Effector memory CD8-positive, alpha-beta T cell (primary cell): ENCODE data around the gene FABP1.

Experiments used
- ATAC-seq: fragments of 150-1000 bp; cut with Tn5 transposase; replicated peaks from 2 replicates; pipeline ENCODE4 v1.10.0; 2021; ENCODE audit warnings: mild to moderate bottlenecking, moderate library complexity
- DNase-seq, 3 experiments: peaks; one replicate each; pipeline ENCODE4 v3.0.0; 2021
- H3K27ac Mint-ChIP-seq, 2 donors: one replicate each; pipeline ENCODE4 v1.8.0; 2022; ENCODE audit warnings: mild to moderate bottlenecking in 2 of 2, mixed read lengths in 2 of 2, moderate library complexity in 2 of 2
- H3K27me3 Mint-ChIP-seq, 2 donors: one replicate each; pipeline ENCODE4 v1.8.0; 2022; ENCODE audit warnings: mixed read lengths in 2 of 2
- H3K36me3 Mint-ChIP-seq: one replicate; pipeline ENCODE4 v1.8.0; 2022; ENCODE audit warnings: mild to moderate bottlenecking, moderate library complexity, mixed read lengths; ENCODE audit not compliant: insufficient read depth
- H3K4me1 Mint-ChIP-seq, 2 donors: one replicate each; pipeline ENCODE4 v1.8.0; 2022; ENCODE audit warnings: low read depth in 2 of 2, mixed read lengths in 2 of 2
- H3K4me3 Mint-ChIP-seq, 2 donors: one replicate each; pipeline ENCODE4 v1.8.0; 2022; ENCODE audit warnings: mild to moderate bottlenecking in 2 of 2, mixed read lengths in 2 of 2, moderate library complexity in 2 of 2
- H3K9me3 Mint-ChIP-seq, 2 donors: one replicate each; pipeline ENCODE4 v1.8.0; 2022; ENCODE audit warnings: mixed read lengths in 2 of 2

Gene FABP1

DNA sequence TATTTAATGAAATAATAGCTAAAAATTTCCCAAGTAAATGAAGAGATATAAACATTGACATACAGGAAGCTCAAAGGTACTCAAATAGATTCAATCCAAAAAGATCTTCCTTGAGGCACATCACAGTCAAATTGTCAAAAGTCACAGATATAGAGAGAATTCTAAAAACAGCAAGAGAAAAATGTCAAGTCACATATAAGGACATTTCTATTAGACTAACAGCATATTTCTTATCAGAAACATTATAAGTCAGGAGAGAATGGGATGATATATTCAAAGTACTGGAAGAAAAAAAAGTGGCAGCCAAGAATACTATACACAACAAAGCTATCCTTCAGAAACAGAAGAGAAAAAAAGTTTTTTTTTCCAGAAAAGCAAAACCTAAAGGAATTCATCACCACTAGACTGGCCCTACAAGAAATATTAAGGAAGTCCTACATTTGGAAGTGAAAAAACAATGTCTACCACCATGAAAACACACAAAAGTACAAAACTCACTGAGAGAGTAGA, 21.1 kb upstream of the FABP1 start:
- no peak overlapping the region for H3K4me3 Mint-ChIP-seq
- no peak overlapping the region for H3K27ac Mint-ChIP-seq
- no peak for ATAC-seq
- H3K36me3 Mint-ChIP-seq = no peaks in the 10 kb centered on the region
- peaks cover 4 to 20% of the 10 kb centered on the region in 2 donors for H3K9me3 Mint-ChIP-seq
- no peaks in the 10 kb centered on the region for H3K4me1 Mint-ChIP-seq
- DNase-seq = no peak
- H3K27me3 Mint-ChIP-seq = peaks cover 42 to 46% of the 10 kb centered on the region in 2 donors

GRCh38 chr2:88147145-88147544, 19.3 kb upstream of the FABP1 start:
- Mint-ChIP-seq H3K36me3 (no peaks in the 10 kb centered on the region), H3K4me3 (no peak overlapping the region), H3K27me3 (peaks cover 56 to 57% of the 10 kb centered on the region in 2 donors), H3K4me1 (no peaks in the 10 kb centered on the region), H3K27ac (no peak overlapping the region), H3K9me3 (peaks cover 4 to 20% of the 10 kb centered on the region in 2 donors)
- ATAC-seq = no peak
- no peak for DNase-seq

- no peaks in the 10 kb centered on the region for H3K36me3 Mint-ChIP-seq
- peaks cover 4 to 20% of the 10 kb centered on the region in 2 donors for H3K9me3 Mint-ChIP-seq
- ATAC-seq = no peak
- H3K27ac Mint-ChIP-seq = no peak overlapping the region
- peaks cover 58 to 61% of the 10 kb centered on the region in 2 donors for H3K27me3 Mint-ChIP-seq
- H3K4me1 Mint-ChIP-seq = no peaks in the 10 kb centered on the region
- H3K4me3 Mint-ChIP-seq = no peak overlapping the region
- no peak for DNase-seq
These were observed 18.7 kb upstream of the FABP1 start for GRCh38 chr2:88146590-88146989.

DNA sequence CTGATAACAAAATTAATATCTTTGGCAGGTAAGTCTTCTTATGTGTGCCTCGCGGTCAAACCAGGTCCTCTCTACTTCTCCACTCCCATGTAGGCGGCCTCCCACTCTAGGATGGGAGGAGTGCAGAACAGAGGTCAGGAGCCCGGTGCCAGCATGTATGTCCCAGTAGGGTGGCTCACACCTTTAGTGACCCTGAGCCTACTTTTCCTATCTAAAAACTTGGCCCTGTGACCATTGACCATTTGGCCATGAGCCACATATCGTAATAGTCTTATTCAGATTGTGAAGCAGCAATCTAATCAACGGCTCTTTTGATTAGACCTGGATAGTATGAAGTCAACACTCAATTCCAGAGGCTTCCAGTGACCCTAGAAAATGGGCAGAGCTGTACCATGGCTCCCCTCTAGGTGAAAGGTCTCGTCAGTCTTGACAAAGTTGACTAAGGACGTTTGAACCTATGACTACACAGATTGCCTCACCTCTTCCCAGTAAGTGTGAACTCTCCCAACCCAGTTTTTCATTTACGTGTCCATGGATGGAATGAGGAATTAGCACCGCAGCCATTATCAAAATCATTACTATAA, 17.1 kb upstream of the FABP1 start:
- no peaks in the 10 kb centered on the region for H3K4me1 Mint-ChIP-seq
- no peak overlapping the region for H3K4me3 Mint-ChIP-seq
- peaks cover 4 to 20% of the 10 kb centered on the region in 2 donors for H3K9me3 Mint-ChIP-seq
- H3K27ac Mint-ChIP-seq = no peak overlapping the region
- peaks cover 71 to 72% of the 10 kb centered on the region in 2 donors for H3K27me3 Mint-ChIP-seq
- no peaks in the 10 kb centered on the region for H3K36me3 Mint-ChIP-seq
- DNase-seq (no peak), ATAC-seq (no peak)

GRCh38 chr2:88144271-88144670, 16.4 kb upstream of the FABP1 start:
- ATAC-seq = no peak
- no peak overlapping the region for H3K27ac Mint-ChIP-seq
- peaks cover 74 to 77% of the 10 kb centered on the region in 2 donors for H3K27me3 Mint-ChIP-seq
- H3K9me3 Mint-ChIP-seq = peaks cover 3 to 17% of the 10 kb centered on the region in 2 donors
- DNase-seq = no peak
- H3K4me1 Mint-ChIP-seq = no peaks in the 10 kb centered on the region
- no peaks in the 10 kb centered on the region for H3K36me3 Mint-ChIP-seq
- no peak overlapping the region for H3K4me3 Mint-ChIP-seq

DNA sequence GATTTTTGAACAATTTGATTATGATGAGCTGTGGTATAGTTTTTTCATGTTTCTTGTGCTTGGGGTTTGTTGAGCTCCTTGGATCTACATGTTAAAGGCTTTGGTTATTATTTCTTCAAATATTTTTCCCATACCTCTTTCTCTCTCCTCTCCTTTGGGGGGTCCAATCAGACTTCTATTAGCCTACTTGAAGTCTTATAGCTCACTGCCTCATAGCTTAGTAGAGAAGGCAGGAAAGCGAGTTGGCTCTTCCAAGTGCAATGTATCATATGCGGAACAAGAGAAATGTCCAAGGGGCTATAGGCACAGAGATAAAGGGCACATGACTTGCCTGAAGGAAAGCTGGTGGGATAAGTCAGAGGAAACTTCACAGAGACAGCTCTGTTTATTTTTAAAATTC, 14.1 kb upstream of the FABP1 start:
- Mint-ChIP-seq H3K4me3 (no peak overlapping the region), H3K27ac (no peak overlapping the region)
- no peak for DNase-seq

GRCh38 chr2:88139804-88140203, 11.9 kb upstream of the FABP1 start:
- Mint-ChIP-seq H3K36me3 (no peaks in the 10 kb centered on the region), H3K27ac (no peak overlapping the region), H3K9me3 (no peaks in the 10 kb centered on the region), H3K4me1 (no peaks in the 10 kb centered on the region), H3K4me3 (no peak overlapping the region), H3K27me3 (peaks cover 68 to 69% of the 10 kb centered on the region in 2 donors)
- DNase-seq (no peak), ATAC-seq (no peak)

More for the DNA sequence above, 14.1 kb upstream of the FABP1 start:
- Mint-ChIP-seq H3K4me1 (no peaks in the 10 kb centered on the region), H3K36me3 (no peaks in the 10 kb centered on the region), H3K27me3 (peaks cover 68% of the 10 kb centered on the region in 2 donors), H3K9me3 (no peaks in the 10 kb centered on the region)
- ATAC-seq = no peak

DNA sequence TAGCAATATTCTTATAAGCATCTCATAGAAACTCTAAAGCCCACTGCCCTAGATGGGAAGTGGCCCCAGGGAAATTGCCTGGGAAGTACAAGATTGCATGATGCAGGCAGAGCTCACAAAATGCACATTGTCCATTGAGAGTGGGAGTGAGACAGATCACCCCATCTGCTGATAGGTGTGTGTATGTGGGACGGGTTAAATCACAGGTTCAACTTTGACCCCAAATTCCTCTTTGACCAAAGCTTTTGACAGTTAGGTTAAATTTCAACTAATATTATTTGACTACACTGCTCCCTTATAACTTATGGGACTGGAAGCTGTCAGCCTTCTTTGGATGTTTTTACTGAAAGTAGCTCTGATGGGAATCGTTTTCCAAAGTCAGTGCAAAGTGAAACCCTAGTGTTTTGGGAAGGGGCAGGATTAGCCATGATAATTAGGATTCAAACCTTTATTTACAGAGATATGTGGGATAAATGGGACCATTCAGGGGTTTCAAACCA, 11.4 kb upstream of the FABP1 start:
- Mint-ChIP-seq H3K27me3 (peaks cover 66 to 72% of the 10 kb centered on the region in 2 donors), H3K9me3 (no peaks in the 10 kb centered on the region), H3K4me1 (no peaks in the 10 kb centered on the region), H3K4me3 (no peak overlapping the region), H3K27ac (no peak overlapping the region), H3K36me3 (no peaks in the 10 kb centered on the region)
- no peak for ATAC-seq
- DNase-seq = no peak

DNA sequence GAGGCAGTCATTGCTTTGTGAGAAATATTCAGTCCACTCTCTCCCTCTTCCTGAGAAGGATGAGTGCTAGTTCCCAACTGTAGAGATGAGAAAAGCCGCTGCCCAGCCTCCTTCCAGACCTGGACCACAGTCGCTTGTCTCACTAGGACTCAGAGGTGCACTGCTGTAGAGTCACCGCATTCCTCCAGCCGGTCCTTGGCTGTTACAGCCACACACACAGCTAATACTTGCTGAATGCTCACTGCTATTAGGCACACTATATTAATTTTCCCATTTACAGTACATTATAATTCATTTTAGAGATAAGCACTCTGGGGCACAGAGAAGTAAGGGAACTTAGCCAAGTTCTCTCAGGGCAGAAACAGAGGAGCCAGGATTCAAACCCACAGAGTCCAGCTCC, 10.0 kb upstream of the FABP1 start:
- Mint-ChIP-seq H3K4me1 (no peaks in the 10 kb centered on the region), H3K4me3 (no peak overlapping the region), H3K27me3 (peaks cover 52 to 62% of the 10 kb centered on the region in 2 donors), H3K36me3 (no peaks in the 10 kb centered on the region), H3K9me3 (no peaks in the 10 kb centered on the region), H3K27ac (no peak overlapping the region)
- DNase-seq = no peak
- ATAC-seq = no peak

DNA sequence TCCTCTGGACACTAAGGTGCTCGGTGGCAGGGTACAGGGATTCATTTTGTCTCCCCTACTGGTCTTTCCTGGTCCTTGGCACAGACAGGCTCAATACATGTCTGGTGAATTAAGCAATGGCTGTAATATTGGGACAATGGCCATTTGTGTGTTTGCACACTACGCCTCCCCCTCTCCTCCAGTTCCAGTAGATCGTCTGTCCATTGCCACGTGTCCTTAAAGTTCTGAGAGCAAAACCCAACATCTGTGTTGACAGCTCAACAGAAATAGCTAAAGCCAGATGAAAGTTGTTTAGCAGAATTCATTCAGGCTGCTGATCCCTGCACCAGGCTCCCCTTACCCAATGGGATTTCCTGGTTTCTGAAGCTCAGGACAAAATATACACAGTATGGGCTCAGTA, 9.0 kb upstream of the FABP1 start:
- DNase-seq (no peak), ATAC-seq (no peak)
- Mint-ChIP-seq H3K27ac (no peak overlapping the region), H3K9me3 (no peaks in the 10 kb centered on the region), H3K4me3 (no peak overlapping the region), H3K4me1 (no peaks in the 10 kb centered on the region), H3K27me3 (peaks cover 50 to 55% of the 10 kb centered on the region in 2 donors), H3K36me3 (no peaks in the 10 kb centered on the region)

DNA sequence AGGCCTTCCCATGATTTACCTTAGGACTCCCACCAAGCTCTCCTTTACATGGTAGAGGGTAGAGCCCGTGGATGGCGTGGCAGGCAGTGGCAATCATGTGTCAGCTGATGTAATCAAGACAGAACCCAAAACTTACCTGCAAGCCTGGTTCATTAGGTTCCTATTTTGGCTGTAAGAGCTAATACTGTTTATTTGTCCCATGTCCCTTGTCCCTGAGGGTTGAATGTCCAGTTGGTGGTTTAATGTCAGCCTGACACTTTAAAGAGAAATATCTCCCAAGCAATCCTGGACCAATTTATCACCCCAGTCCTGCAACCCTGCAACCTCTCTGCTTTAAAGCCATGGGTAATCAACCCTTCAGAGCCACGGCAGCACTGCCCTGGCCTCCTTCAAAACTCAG, 6.0 kb upstream of the FABP1 start:
- H3K4me3 Mint-ChIP-seq = no peak overlapping the region
- H3K27me3 Mint-ChIP-seq = peaks cover 53 to 61% of the 10 kb centered on the region in 2 donors
- DNase-seq (no peak), ATAC-seq (no peak)
- H3K36me3 Mint-ChIP-seq = no peaks in the 10 kb centered on the region
- no peaks in the 10 kb centered on the region for H3K9me3 Mint-ChIP-seq
- H3K27ac Mint-ChIP-seq = no peak overlapping the region
- H3K4me1 Mint-ChIP-seq = no peaks in the 10 kb centered on the region

GRCh38 chr2:88131999-88132368, 4.1 kb upstream of the FABP1 start:
- no peak overlapping the region for H3K27ac Mint-ChIP-seq
- H3K4me1 Mint-ChIP-seq = no peaks in the 10 kb centered on the region
- peaks cover 58 to 77% of the 10 kb centered on the region in 2 donors for H3K27me3 Mint-ChIP-seq
- no peaks in the 10 kb centered on the region for H3K9me3 Mint-ChIP-seq
- no peak overlapping the region for H3K4me3 Mint-ChIP-seq
- ATAC-seq (no peak), DNase-seq (no peak)
- H3K36me3 Mint-ChIP-seq = no peaks in the 10 kb centered on the region

- H3K4me3 Mint-ChIP-seq = no peak overlapping the region
- H3K4me1 Mint-ChIP-seq = no peaks in the 10 kb centered on the region
- ATAC-seq (no peak), DNase-seq (no peak)
- peaks cover 61 to 77% of the 10 kb centered on the region in 2 donors for H3K27me3 Mint-ChIP-seq
- H3K36me3 Mint-ChIP-seq = no peaks in the 10 kb centered on the region
- H3K9me3 Mint-ChIP-seq = no peaks in the 10 kb centered on the region
- no peak overlapping the region for H3K27ac Mint-ChIP-seq
These were observed 3.5 kb upstream of the FABP1 start for GRCh38 chr2:88131201-88131998.
